ENCODE results near the gene STX4. TPM values are rescaled to one million over a fixed set of nuclear protein-coding genes. Genes with fewer than 3 reads are reported as not detected.
"Not testable (repeated sequence)": the region's sequence is repeated elsewhere in the genome, so short reads cannot be mapped to it uniquely, and the experiment has no call there.

STX4 gene
- total RNA-seq, 2 donors from 2014 or later = 40.7 to 51.7 TPM

- WGBS = 9% methylated on average over 29 of the region's 45 CpGs
- no peak for DNase-seq (ENCODE audit: low spot score)
These were observed 22.6 kb upstream of the STX4 start, which contains the start of gene STX1B for GRCh38 chr16:31010585-31011325. STX1B (minus strand) TSS chr16:31010638; CDS start chr16:31010396, 242 bp downstream.

DNA sequence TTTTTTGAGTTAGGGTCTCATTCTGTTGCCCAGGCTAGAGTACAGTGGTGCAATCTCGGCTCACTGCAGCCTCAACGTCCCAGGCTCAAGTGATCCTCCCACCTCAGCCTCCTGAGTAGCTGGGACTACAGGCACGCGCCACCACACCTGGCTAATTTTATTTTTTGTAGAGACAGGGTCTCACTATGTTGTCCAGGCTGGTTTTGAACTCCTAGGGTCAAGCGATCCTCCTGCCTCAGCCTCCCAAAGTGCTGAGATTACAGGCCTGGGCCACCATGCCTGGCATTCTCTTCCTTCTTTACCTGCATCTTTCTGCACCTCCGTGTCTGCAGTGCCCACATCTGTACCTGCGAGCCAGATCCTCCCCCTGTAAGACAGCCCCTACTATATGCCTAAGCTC lies 21.5 kb upstream of the STX4 start:
- H3K27me3 ChIP-seq (replicated peaks; ENCODE audit: insufficient read depth); H3K27ac ChIP-seq; DNase-seq (ENCODE audit: low spot score); H3K9me3 ChIP-seq; H3K36me3 ChIP-seq; intact Hi-C loops (cut with DNase I); H3K4me1 ChIP-seq (replicated peaks); H3K4me3 ChIP-seq: not testable (repeated sequence)
- WGBS = 78% methylated on average over 7 of the region's 7 CpGs

More at GRCh38 chr16:31010585-31011325, 22.6 kb upstream of the STX4 start, which contains the start of gene STX1B:
- Histone ChIP-seq H3K27me3 (replicated peaks; ENCODE audit: insufficient read depth) (peaks cover 3% of the 10 kb centered on the region), H3K4me3 (no peak within 1 kb of the TSS), H3K4me1 (replicated peaks) (no peaks in the 10 kb centered on the region), H3K9me3 (no peaks in the 10 kb centered on the region), H3K27ac (no peak within 1 kb of the TSS), H3K36me3 (no peaks in the 10 kb centered on the region)
- intact Hi-C loops (cut with DNase I) = no loop called here
- TF ChIP-seq POLR2AphosphoS5 (IDR thresholded peaks at IDR 0.05) (no peak), CTCF (IDR thresholded peaks at IDR 0.05) (no peak), POLR2A (IDR thresholded peaks at IDR 0.05) (no peak)

DNA sequence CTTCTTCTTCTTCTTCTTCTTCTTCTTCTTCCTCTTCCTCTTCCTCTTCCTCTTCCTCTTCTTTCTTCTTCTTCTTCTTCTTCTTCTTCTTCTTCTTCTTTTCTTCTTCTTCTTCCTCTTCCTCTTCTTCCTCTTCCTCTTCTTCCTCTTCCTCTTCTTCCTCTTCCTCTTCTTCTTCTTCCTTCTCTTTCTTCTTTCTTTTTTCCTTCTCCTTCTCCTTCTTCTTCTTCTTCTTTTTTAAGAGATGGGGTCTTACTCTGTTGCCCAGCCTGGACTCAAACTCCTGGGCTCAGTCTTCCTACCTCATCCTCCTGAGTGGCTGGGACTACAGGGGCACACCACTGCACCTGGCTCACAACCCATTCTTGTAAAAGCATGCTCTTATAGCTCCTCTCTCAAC lies 20.1 kb upstream of the STX4 start:
- H3K27ac ChIP-seq; H3K4me1 ChIP-seq (replicated peaks); intact Hi-C loops (cut with DNase I); H3K4me3 ChIP-seq; H3K9me3 ChIP-seq; H3K27me3 ChIP-seq (replicated peaks; ENCODE audit: insufficient read depth); DNase-seq (ENCODE audit: low spot score); H3K36me3 ChIP-seq: not testable (repeated sequence)

GRCh38 chr16:31016018-31016417 lies 17.3 kb upstream of the STX4 start:
- no peak for DNase-seq (ENCODE audit: low spot score)
- Histone ChIP-seq H3K4me3 (no peak overlapping the region), H3K36me3 (no peaks in the 10 kb centered on the region), H3K27ac (no peak overlapping the region), H3K9me3 (no peaks in the 10 kb centered on the region), H3K4me1 (replicated peaks) (no peaks in the 10 kb centered on the region), H3K27me3 (replicated peaks; ENCODE audit: insufficient read depth) (peaks cover 3% of the 10 kb centered on the region)
- 59% methylated on average over 6 of the region's 6 CpGs for WGBS
- intact Hi-C loops (cut with DNase I) = no loop called here
- TF ChIP-seq POLR2AphosphoS5 (IDR thresholded peaks at IDR 0.05) = no peak
- no peak for TF ChIP-seq CTCF (IDR thresholded peaks at IDR 0.05)
- no peak for TF ChIP-seq POLR2A (IDR thresholded peaks at IDR 0.05)

- H3K9me3 ChIP-seq; H3K36me3 ChIP-seq; DNase-seq (ENCODE audit: low spot score); H3K4me3 ChIP-seq; H3K4me1 ChIP-seq (replicated peaks); intact Hi-C loops (cut with DNase I); H3K27me3 ChIP-seq (replicated peaks; ENCODE audit: insufficient read depth); H3K27ac ChIP-seq: not testable (repeated sequence)
- 89% methylated on average over 10 of the region's 10 CpGs for WGBS
These were observed 15.6 kb upstream of the STX4 start for GRCh38 chr16:31017756-31018155.

DNA sequence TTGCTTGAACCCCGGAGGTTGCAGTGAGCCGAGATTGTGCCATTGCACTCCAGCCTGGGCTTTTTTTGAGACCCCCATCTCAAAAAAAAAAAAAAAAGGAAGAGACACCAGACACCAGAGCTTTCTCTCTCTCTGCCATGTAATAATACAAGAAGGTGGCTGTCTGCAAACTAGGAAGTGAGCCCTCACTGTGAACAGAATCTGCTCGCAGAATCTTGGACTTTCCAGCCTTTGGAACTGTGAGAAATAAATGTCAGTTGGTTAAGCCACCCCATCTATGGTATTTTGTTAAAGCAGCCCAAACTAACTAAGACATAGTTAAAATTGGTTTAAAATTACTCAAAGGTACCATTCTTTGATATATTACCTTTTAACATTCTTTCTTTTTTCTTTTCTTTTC lies 12.8 kb upstream of the STX4 start:
- H3K4me3 ChIP-seq = no peak overlapping the region
- H3K27me3 ChIP-seq (replicated peaks; ENCODE audit: insufficient read depth) = no peaks in the 10 kb centered on the region
- no peaks in the 10 kb centered on the region for H3K36me3 ChIP-seq
- DNase-seq (ENCODE audit: low spot score) = no peak
- no peaks in the 10 kb centered on the region for H3K9me3 ChIP-seq
- intact Hi-C loops (cut with DNase I) = no loop called here
- H3K4me1 ChIP-seq (replicated peaks) = no peaks in the 10 kb centered on the region
- WGBS = 97% methylated on average over 3 of the region's 3 CpGs
- H3K27ac ChIP-seq = no peak overlapping the region
- TF ChIP-seq POLR2AphosphoS5 (IDR thresholded peaks at IDR 0.05) = no peak
- TF ChIP-seq POLR2A (IDR thresholded peaks at IDR 0.05) = no peak
- TF ChIP-seq CTCF (IDR thresholded peaks at IDR 0.05) = no peak

Measured in prostate gland (tissue), 2 donors.